Measurements from ENCODE around the gene UAP1L1.

Gene UAP1L1

GRCh38 chr9:137068539-137069507, 8.5 kb upstream of the UAP1L1 start (continued):
- TF ChIP-seq, protein P1, sequence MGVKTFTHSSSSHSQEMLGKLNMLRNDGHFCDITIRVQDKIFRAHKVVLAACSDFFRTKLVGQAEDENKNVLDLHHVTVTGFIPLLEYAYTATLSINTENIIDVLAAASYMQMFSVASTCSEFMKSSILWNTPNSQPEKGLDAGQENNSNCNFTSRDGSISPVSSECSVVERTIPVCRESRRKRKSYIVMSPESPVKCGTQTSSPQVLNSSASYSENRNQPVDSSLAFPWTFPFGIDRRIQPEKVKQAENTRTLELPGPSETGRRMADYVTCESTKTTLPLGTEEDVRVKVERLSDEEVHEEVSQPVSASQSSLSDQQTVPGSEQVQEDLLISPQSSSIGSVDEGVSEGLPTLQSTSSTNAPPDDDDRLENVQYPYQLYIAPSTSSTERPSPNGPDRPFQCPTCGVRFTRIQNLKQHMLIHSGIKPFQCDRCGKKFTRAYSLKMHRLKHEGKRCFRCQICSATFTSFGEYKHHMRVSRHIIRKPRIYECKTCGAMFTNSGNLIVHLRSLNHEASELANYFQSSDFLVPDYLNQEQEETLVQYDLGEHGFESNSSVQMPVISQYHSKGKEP (tag by site-specific recombination; IDR thresholded peaks at IDR 0.05): no peak

- H3K27ac ChIP-seq (ENCODE audit: extremely low read depth, low read depth, low read length): peak overlapping the region; percentile 71; the same call in 1 of the 2 replicates
- POLR2A ChIA-PET: interaction anchor here (0.6 to 9.1 kb wide), 19 partner anchors 9 to 723 kb away, joined by 3 to 137 read pairs (median 3); partner anchors contain the start of genes ENTPD2, EXD3, MAN1B1 and NOXA1
- TF ChIP-seq ZNF514 (tag by site-specific recombination; IDR thresholded peaks at IDR 0.05): no peak
- no peak for TF ChIP-seq ZNF239 (tag by site-specific recombination; IDR thresholded peaks at IDR 0.05)
- no peak for TF ChIP-seq ZNF416 (tag by site-specific recombination; IDR thresholded peaks at IDR 0.05)
- TF ChIP-seq, protein P2, sequence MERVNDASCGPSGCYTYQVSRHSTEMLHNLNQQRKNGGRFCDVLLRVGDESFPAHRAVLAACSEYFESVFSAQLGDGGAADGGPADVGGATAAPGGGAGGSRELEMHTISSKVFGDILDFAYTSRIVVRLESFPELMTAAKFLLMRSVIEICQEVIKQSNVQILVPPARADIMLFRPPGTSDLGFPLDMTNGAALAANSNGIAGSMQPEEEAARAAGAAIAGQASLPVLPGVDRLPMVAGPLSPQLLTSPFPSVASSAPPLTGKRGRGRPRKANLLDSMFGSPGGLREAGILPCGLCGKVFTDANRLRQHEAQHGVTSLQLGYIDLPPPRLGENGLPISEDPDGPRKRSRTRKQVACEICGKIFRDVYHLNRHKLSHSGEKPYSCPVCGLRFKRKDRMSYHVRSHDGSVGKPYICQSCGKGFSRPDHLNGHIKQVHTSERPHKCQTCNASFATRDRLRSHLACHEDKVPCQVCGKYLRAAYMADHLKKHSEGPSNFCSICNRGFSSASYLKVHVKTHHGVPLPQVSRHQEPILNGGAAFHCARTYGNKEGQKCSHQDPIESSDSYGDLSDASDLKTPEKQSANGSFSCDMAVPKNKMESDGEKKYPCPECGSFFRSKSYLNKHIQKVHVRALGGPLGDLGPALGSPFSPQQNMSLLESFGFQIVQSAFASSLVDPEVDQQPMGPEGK (tag by site-specific recombination; IDR thresholded peaks at IDR 0.05): peak; percentile 8; the same call in 1 of the 2 replicates
- no peak for TF ChIP-seq ZNF843 (tag by site-specific recombination; IDR thresholded peaks at IDR 0.05)
- TF ChIP-seq ZEB2 (tag by site-specific recombination; IDR thresholded peaks at IDR 0.05): peak; percentile 42; the same call in 1 of the 2 replicates
- TF ChIP-seq, protein P3, sequence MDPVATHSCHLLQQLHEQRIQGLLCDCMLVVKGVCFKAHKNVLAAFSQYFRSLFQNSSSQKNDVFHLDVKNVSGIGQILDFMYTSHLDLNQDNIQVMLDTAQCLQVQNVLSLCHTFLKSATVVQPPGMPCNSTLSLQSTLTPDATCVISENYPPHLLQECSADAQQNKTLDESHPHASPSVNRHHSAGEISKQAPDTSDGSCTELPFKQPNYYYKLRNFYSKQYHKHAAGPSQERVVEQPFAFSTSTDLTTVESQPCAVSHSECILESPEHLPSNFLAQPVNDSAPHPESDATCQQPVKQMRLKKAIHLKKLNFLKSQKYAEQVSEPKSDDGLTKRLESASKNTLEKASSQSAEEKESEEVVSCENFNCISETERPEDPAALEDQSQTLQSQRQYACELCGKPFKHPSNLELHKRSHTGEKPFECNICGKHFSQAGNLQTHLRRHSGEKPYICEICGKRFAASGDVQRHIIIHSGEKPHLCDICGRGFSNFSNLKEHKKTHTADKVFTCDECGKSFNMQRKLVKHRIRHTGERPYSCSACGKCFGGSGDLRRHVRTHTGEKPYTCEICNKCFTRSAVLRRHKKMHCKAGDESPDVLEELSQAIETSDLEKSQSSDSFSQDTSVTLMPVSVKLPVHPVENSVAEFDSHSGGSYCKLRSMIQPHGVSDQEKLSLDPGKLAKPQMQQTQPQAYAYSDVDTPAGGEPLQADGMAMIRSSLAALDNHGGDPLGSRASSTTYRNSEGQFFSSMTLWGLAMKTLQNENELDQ (tag by site-specific recombination; IDR thresholded peaks at IDR 0.05; ENCODE audit: low read depth): no peak
- TF ChIP-seq PRDM2 (tag by site-specific recombination; IDR thresholded peaks at IDR 0.05; ENCODE audit: borderline replicate concordance): no peak
- TF ChIP-seq SP3 (tag by site-specific recombination; IDR thresholded peaks at IDR 0.05): no peak
- no peak for TF ChIP-seq ZNF248 (tag by site-specific recombination; IDR thresholded peaks at IDR 0.05)
- no peak for TF ChIP-seq ZNF223 (tag by site-specific recombination; IDR thresholded peaks at IDR 0.05)
- peak; percentile 40; the same call in 1 of the 2 replicates for TF ChIP-seq ZNF600 (tag by site-specific recombination; IDR thresholded peaks at IDR 0.05)
- no peak for TF ChIP-seq EGR2 (tag by site-specific recombination; IDR thresholded peaks at IDR 0.05; ENCODE audit: low read depth)
- TF ChIP-seq ZNF112 (tag by site-specific recombination; IDR thresholded peaks at IDR 0.05): no peak
- no peak for TF ChIP-seq ZNF660 (tag by site-specific recombination; IDR thresholded peaks at IDR 0.05)
- no peak for TF ChIP-seq ZNF48 (tag by site-specific recombination; IDR thresholded peaks at IDR 0.05)
- TF ChIP-seq ZNF266 (tag by site-specific recombination; IDR thresholded peaks at IDR 0.05; ENCODE audit: low read depth): no peak
- TF ChIP-seq ZSCAN5A (tag by site-specific recombination; IDR thresholded peaks at IDR 0.05): no peak
- TF ChIP-seq ZSCAN30 (tag by site-specific recombination; IDR thresholded peaks at IDR 0.05): no peak
Observed at GRCh38 chr9:137069508-137070091, 7.7 kb upstream of the UAP1L1 start.

More at GRCh38 chr9:137069508-137070091, 7.7 kb upstream of the UAP1L1 start:
- Histone ChIP-seq H3K36me3 (ENCODE audit: control insufficient read depth in 2 of 2, insufficient read depth in 1 of 2, low read length in 2 of 2) (peaks cover 0 to 13% of the 10 kb centered on the region in 2 experiments; a peak in 1 of 3 replicates), H3K4me1 (ENCODE audit: control insufficient read depth, insufficient read depth, low read length) (peaks cover 10% of the 10 kb centered on the region; the same call in 1 of the 2 replicates), H3K9me3 (ENCODE audit: control insufficient read depth, insufficient read depth, low read depth, low read length) (no peaks in the 10 kb centered on the region), H3K4me3 (ENCODE audit: low read depth, low read length) (peak overlapping the region; percentile 27)
- CTCF ChIA-PET: interaction anchor here (0.6 to 11.3 kb wide), 12 partner anchors 13 to 294 kb away, joined by 3 to 237 read pairs (median 22); partner anchors contain the start of genes ABCA2, CYSRT1, ENTPD2 and LRRC26
